ENCODE measurements around the gene UGCG. TPM values are rescaled to one million over a fixed set of nuclear protein-coding genes. Genes with fewer than 3 reads are reported as not detected.
"Not testable (repeated sequence)": the region's sequence is repeated elsewhere in the genome, so short reads cannot be mapped to it uniquely, and the experiment has no call there.

UGCG gene
- 15.0 and 17.0 TPM in 2 replicates for total RNA-seq

GRCh38 chr9:111895996-111896941 lies at the start of gene UGCG:
TSS of gene UGCG (plus strand) at chr9:111896814. CDS start at chr9:111897216, 402 bp downstream.
- intact Hi-C loops (cut with micrococcal nuclease), result loop anchor here (1.0 to 10.0 kb wide), 11 partner anchors 46 to 1326 kb away; partner anchors contain the start of genes DNAJC25, FKBP15, INIP and SLC31A1

- intact Hi-C loops (cut with micrococcal nuclease), result no loop called here
These were observed 45.1 kb upstream of the UGCG start for GRCh38 chr9:111851553-111851952.

- intact Hi-C loops (cut with micrococcal nuclease), result no loop called here
These were observed 44.3 kb upstream of the UGCG start for GRCh38 chr9:111852291-111852690.

GRCh38 chr9:111853450-111853827 lies 43.2 kb upstream of the UGCG start:
- intact Hi-C loops (cut with micrococcal nuclease), result no loop called here

- intact Hi-C loops (cut with micrococcal nuclease), result no loop called here
These were observed 41.8 kb upstream of the UGCG start for GRCh38 chr9:111854799-111855198.

- intact Hi-C loops (cut with micrococcal nuclease), result no loop called here
These were observed 38.9 kb upstream of the UGCG start for GRCh38 chr9:111857555-111858211.

GRCh38 chr9:111860443-111860842 lies 36.2 kb upstream of the UGCG start:
- intact Hi-C loops (cut with micrococcal nuclease), result no loop called here

- intact Hi-C loops (cut with micrococcal nuclease), result no loop called here
These were observed 33.0 kb upstream of the UGCG start for GRCh38 chr9:111863636-111864035.

GRCh38 chr9:111866976-111867375 lies 29.6 kb upstream of the UGCG start:
- intact Hi-C loops (cut with micrococcal nuclease), result no loop called here

GRCh38 chr9:111868475-111868874 lies 28.1 kb upstream of the UGCG start:
- intact Hi-C loops (cut with micrococcal nuclease), result no loop called here

- intact Hi-C loops (cut with micrococcal nuclease), result no loop called here
These were observed 25.7 kb upstream of the UGCG start for GRCh38 chr9:111870774-111871498.

GRCh38 chr9:111871499-111871855 lies 25.1 kb upstream of the UGCG start:
- intact Hi-C loops (cut with micrococcal nuclease), result no loop called here

GRCh38 chr9:111872886-111873285 lies 23.7 kb upstream of the UGCG start:
- intact Hi-C loops (cut with micrococcal nuclease), result no loop called here

GRCh38 chr9:111873901-111874300 lies 22.7 kb upstream of the UGCG start:
- intact Hi-C loops (cut with micrococcal nuclease), result no loop called here

- intact Hi-C loops (cut with micrococcal nuclease), result no loop called here
These were observed 22.1 kb upstream of the UGCG start for GRCh38 chr9:111874500-111874899.

GRCh38 chr9:111875291-111875690 lies 21.3 kb upstream of the UGCG start:
- intact Hi-C loops (cut with micrococcal nuclease), result not testable (repeated sequence)

GRCh38 chr9:111875691-111876090 lies 20.9 kb upstream of the UGCG start:
- intact Hi-C loops (cut with micrococcal nuclease), result not testable (repeated sequence)

GRCh38 chr9:111876179-111876578 lies 20.4 kb upstream of the UGCG start:
- intact Hi-C loops (cut with micrococcal nuclease), result no loop called here

GRCh38 chr9:111877420-111877819 lies 19.2 kb upstream of the UGCG start:
- intact Hi-C loops (cut with micrococcal nuclease), result no loop called here

- intact Hi-C loops (cut with micrococcal nuclease), result no loop called here
These were observed 17.7 kb upstream of the UGCG start for GRCh38 chr9:111878946-111879345.

GRCh38 chr9:111886983-111887718 lies 9.5 kb upstream of the UGCG start:
- intact Hi-C loops (cut with micrococcal nuclease), result no loop called here
